ENCODE data around the gene DPT. TPM values are rescaled to one million over a fixed set of nuclear protein-coding genes. Genes with fewer than 3 reads are reported as not detected.

Gene DPT
- total and polyA plus RNA-seq, 2 of the 4 experiments (the other 2 are of a cell fraction): not detected

- no peak overlapping the region for H3K4me3 ChIP-seq (ENCODE audit: insufficient read depth, low read depth, low read length)
- TF ChIP-seq RAD21 (IDR thresholded peaks at IDR 0.05; ENCODE audit: low read length) (no peak), RFX5 (IDR thresholded peaks at IDR 0.05; ENCODE audit: low read depth, low read length) (no peak), BHLHE40 (IDR thresholded peaks at IDR 0.05; ENCODE audit: low read depth, low read length) (no peak), CEBPB (IDR thresholded peaks at IDR 0.05; ENCODE audit: low read depth, low read length) (no peak), NFE2L2 (IDR thresholded peaks at IDR 0.05; ENCODE audit: low read depth, low read length) (no peak), POLR2A (IDR thresholded peaks at IDR 0.05; ENCODE audit: low read depth, low read length) (no peak), MAFK (IDR thresholded peaks at IDR 0.05; ENCODE audit: low read depth, low read length) (no peak), SMC3 (IDR thresholded peaks at IDR 0.05; ENCODE audit: low read depth, low read length) (no peak), MAZ (IDR thresholded peaks at IDR 0.05; ENCODE audit: borderline replicate concordance, low read depth, low read length) (no peak), MXI1 (IDR thresholded peaks at IDR 0.05; ENCODE audit: borderline replicate concordance, low read depth, low read length) (no peak), USF2 (IDR thresholded peaks at IDR 0.05; ENCODE audit: low read depth, low read length) (no peak)
- TF ChIP-seq, protein P1, sequence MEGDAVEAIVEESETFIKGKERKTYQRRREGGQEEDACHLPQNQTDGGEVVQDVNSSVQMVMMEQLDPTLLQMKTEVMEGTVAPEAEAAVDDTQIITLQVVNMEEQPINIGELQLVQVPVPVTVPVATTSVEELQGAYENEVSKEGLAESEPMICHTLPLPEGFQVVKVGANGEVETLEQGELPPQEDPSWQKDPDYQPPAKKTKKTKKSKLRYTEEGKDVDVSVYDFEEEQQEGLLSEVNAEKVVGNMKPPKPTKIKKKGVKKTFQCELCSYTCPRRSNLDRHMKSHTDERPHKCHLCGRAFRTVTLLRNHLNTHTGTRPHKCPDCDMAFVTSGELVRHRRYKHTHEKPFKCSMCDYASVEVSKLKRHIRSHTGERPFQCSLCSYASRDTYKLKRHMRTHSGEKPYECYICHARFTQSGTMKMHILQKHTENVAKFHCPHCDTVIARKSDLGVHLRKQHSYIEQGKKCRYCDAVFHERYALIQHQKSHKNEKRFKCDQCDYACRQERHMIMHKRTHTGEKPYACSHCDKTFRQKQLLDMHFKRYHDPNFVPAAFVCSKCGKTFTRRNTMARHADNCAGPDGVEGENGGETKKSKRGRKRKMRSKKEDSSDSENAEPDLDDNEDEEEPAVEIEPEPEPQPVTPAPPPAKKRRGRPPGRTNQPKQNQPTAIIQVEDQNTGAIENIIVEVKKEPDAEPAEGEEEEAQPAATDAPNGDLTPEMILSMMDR (conservative IDR thresholded peaks at IDR 0.05; ENCODE audit: low read depth, low read length): no peak
- dilution Hi-C loops (cut with HindIII; ENCODE audit: low sequenced_read_pairs, unreplicated experiment): no loop called here
- in situ Hi-C loops (cut with MboI; ENCODE audit: low sequenced_read_pairs): no loop called here
- no peak overlapping the region for H2BK120ac ChIP-seq (ENCODE audit: low read depth, low read length)
- DNase-seq: no peak
- no peaks in the 10 kb centered on the region for H3K9me3 ChIP-seq (ENCODE audit: control insufficient read depth, insufficient read depth, low read length)
- H3K4me1 ChIP-seq (ENCODE audit: control insufficient read depth, insufficient read depth, low read length): no peaks in the 10 kb centered on the region
- no peak overlapping the region for H3K14ac ChIP-seq (replicated peaks; ENCODE audit: low read depth, low read length)
- no peak overlapping the region for H2AFZ ChIP-seq (replicated peaks; ENCODE audit: low read length, poor library complexity)
- H2AK5ac ChIP-seq (ENCODE audit: low read depth, low read length): no peak overlapping the region
- no peaks in the 10 kb centered on the region for H3K27me3 ChIP-seq (ENCODE audit: control insufficient read depth, insufficient read depth, low read length)
- H3K56ac ChIP-seq (ENCODE audit: extremely low read depth, insufficient read depth, low read length): no peak overlapping the region
- H3K9me1 ChIP-seq (ENCODE audit: insufficient read depth, low read length): no peaks in the 10 kb centered on the region
- BruUV-seq (replicated peaks): no TSS peak
- no peaks in the 10 kb centered on the region for H3K79me1 ChIP-seq (ENCODE audit: low read depth in 1 of 2, low read length in 2 of 2)
- no peak overlapping the region for H4K5ac ChIP-seq (ENCODE audit: low read depth, low read length)
- H2BK5ac ChIP-seq (ENCODE audit: low read depth, low read length, poor library complexity, severe bottlenecking): no peak overlapping the region
- H3K27ac ChIP-seq (ENCODE audit: insufficient read depth, low read length): no peak overlapping the region
- ATAC-seq (ENCODE audit: low read depth): no peak
- no peak overlapping the region for H2BK20ac ChIP-seq (ENCODE audit: low read depth, low read length)
- no peak overlapping the region for H4K8ac ChIP-seq (ENCODE audit: low read depth in 2 of 2, low read length in 2 of 2)
- no peak overlapping the region for H2BK15ac ChIP-seq (ENCODE audit: low read depth, low read length)
- H2AK9ac ChIP-seq (replicated peaks; ENCODE audit: low read depth, low read length, poor library complexity): no peak overlapping the region
- no peak overlapping the region for H3K4ac ChIP-seq (ENCODE audit: low read depth, low read length)
- intact Hi-C loops (cut with micrococcal nuclease): no loop called here
- no peak overlapping the region for H3K23ac ChIP-seq (ENCODE audit: low read depth, low read length)
- no peaks in the 10 kb centered on the region for H3K36me3 ChIP-seq (ENCODE audit: control insufficient read depth, insufficient read depth, low read length)
- H4K91ac ChIP-seq (ENCODE audit: insufficient read depth, low read depth, low read length): no peak overlapping the region
- H3K4me2 ChIP-seq (ENCODE audit: low read depth, low read length): no peak overlapping the region
- no peak overlapping the region for H3K18ac ChIP-seq (ENCODE audit: low read depth, low read length)
- no peaks in the 10 kb centered on the region for H4K20me1 ChIP-seq (ENCODE audit: insufficient read depth, low read length)
- H3K9ac ChIP-seq (ENCODE audit: low read depth, low read length): no peak overlapping the region
- WGBS, 2 experiments (ENCODE audit: extremely low coverage in 2 of 2, insufficient read length in 1 of 2): no CpG with 5 or more reads among the region's 3 CpGs
- ChIA-PET CTCF (no interaction called here), POLR2A (ENCODE audit: unreplicated experiment) (no interaction called here)
Observed at GRCh38 chr1:168759077-168759476, 30.1 kb upstream of the DPT start.
